ENCODE measurements around the gene ANKFY1.

ANKFY1 gene

DNA sequence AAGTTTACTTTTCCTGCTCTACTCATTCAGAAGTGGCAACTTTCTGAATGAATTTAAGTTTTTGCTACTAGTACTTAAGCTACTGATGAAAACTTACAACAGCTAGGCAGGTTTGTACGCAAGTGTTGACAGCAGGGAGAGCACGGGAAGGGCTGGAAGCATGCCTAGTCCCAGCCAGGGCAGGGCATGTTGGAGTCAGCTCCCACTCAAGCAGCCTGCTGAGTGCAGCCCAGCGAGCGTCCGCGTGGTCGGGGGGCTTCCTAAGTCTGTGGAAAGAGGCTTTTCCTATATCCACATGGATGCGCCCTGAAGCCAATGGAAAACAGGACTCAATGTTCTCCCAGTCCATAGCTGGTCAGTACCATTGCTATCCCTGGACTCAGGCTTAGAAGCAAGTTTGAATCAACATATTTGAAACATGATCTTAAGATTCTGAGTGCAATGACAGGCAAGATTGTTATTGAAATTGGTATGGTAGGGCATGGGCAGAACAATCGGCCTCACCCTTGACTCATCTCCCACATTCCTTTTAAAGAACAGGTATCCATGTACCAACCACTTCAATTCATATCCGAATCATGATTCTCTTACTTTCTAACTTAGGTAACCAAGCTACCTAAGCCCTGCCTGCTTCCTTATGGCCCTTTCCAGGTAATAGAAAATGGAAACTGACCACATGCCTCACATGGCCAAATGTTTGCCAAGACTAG is 98.3 kb downstream of the ANKFY1 start:
- DNase-seq (ENCODE audit: insufficient read length, low spot score) (no peak), FAIRE-seq (no peak)
- TF ChIP-seq POLR2AphosphoS5 (IDR thresholded peaks at IDR 0.05; ENCODE audit: low read depth, low read length) = no peak
- no peak for TF ChIP-seq SPI1 (IDR thresholded peaks at IDR 0.05; ENCODE audit: low read depth, low read length)
- TF ChIP-seq TAF1 (IDR thresholded peaks at IDR 0.05; ENCODE audit: low read depth, low read length) = no peak
- TF ChIP-seq POLR2A (IDR thresholded peaks at IDR 0.05; ENCODE audit: low read depth, low read length) = no peak
- TF ChIP-seq POU2F2 (IDR thresholded peaks at IDR 0.05; ENCODE audit: low read depth, low read length) = no peak
- no peak for TF ChIP-seq PAX5 (IDR thresholded peaks at IDR 0.05; ENCODE audit: insufficient read depth, low read length, severe bottlenecking)

- DNase-seq (ENCODE audit: insufficient read length, low spot score) (no peak), FAIRE-seq (no peak)
- TF ChIP-seq POU2F2 (IDR thresholded peaks at IDR 0.05; ENCODE audit: low read depth, low read length) (no peak), PAX5 (IDR thresholded peaks at IDR 0.05; ENCODE audit: insufficient read depth, low read length, severe bottlenecking) (no peak), POLR2AphosphoS5 (IDR thresholded peaks at IDR 0.05; ENCODE audit: low read depth, low read length) (no peak)
Measured at GRCh38 chr17:4163951-4164350, 99.8 kb downstream of the ANKFY1 start.

GRCh38 chr17:4162775-4163466 is 100.9 kb downstream of the ANKFY1 start:
- no peak for TF ChIP-seq POLR2A (IDR thresholded peaks at IDR 0.05; ENCODE audit: low read depth, low read length)
- FAIRE-seq (peak; percentile 62), DNase-seq (ENCODE audit: insufficient read length, low spot score) (no peak)

DNA sequence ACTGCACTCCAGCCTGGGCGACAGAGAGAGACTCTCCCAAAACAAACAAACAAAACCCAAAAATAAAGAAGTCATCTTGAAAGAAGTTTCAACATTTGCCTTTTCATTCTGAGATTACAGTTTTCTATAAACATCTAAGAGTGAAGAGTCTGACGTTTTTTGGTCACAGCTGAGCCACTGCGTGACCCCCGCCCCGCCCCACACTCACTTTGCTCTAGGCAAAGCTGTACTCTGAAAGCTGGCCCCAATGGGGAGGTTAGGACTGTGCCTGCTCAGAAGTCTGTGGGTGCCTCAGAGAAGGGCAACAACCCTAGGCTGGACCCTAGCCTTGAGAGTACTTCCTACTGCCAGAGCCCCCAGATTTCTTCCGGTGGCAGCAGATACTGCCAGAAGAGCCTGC is 101.5 kb downstream of the ANKFY1 start:
- FAIRE-seq (no peak), DNase-seq (ENCODE audit: insufficient read length, low spot score) (no peak)
- TF ChIP-seq POU2F2 (IDR thresholded peaks at IDR 0.05; ENCODE audit: low read depth, low read length) = no peak
- TF ChIP-seq TAF1 (IDR thresholded peaks at IDR 0.05; ENCODE audit: low read depth, low read length) = no peak
- no peak for TF ChIP-seq PAX5 (IDR thresholded peaks at IDR 0.05; ENCODE audit: insufficient read depth, low read length, severe bottlenecking)

DNA sequence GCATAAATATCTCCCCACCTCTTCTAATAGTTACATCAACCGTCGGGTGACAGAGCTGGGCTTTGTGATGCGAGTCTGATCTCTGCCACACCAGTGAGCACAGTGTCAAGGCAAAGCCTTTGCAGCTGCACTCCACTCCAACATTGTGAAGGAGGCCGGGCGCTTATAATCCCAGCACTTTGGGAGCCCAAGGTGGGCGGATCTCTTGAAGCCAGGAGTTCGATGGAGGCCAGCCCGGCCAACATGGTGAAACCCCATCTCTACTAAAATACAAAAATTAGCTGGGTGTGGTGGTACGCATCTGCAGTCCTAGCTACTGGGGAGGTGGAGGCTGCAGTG is 101.8 kb downstream of the ANKFY1 start:
- FAIRE-seq (peak; percentile 9), DNase-seq (ENCODE audit: insufficient read length, low spot score) (no peak)
- TF ChIP-seq POU2F2 (IDR thresholded peaks at IDR 0.05; ENCODE audit: low read depth, low read length) = no peak
- no peak for TF ChIP-seq POLR2A (IDR thresholded peaks at IDR 0.05; ENCODE audit: low read depth, low read length)
- TF ChIP-seq TAF1 (IDR thresholded peaks at IDR 0.05; ENCODE audit: low read depth, low read length) = no peak
- TF ChIP-seq POLR2AphosphoS5 (IDR thresholded peaks at IDR 0.05; ENCODE audit: low read depth, low read length) = no peak
- TF ChIP-seq SPI1 (IDR thresholded peaks at IDR 0.05; ENCODE audit: low read depth, low read length) = no peak
- no peak for TF ChIP-seq PAX5 (IDR thresholded peaks at IDR 0.05; ENCODE audit: insufficient read depth, low read length, severe bottlenecking)

DNA sequence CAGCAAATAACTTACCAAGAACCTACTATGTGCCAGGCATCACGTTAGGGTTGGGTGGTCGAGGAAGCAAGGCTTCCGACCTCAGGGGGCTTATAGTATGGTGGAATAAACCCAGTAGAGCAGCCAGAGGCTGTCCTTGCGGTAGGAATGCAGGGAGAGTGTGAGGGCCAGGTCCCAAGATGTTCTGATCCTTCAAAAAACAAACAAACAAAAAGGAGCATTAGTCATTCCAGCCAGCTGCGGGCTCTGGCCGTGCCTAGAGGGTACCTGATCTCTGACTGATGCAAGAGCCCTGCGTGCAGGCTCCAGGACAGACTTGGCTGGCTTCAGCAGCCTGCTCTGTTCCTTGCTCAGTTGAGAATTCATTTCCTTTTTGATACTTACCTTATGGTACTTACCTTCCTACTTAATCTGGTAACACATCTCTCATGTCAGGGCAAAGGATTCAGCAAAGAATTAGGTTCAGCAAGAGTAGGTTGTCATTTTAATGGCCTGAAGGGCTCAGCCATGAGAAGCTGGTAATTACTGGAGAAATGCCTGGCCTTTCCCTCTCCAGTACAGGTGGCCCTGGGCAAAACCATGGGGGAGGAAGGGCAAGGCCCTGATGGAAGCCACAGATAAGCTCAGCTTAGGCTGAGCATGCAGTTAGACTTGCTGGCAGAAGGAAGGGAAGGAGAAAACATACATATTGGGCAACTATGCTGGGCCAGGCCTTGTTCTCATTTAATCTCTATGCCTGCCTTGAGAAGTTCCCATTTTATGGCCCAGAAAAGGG is 102.4 kb downstream of the ANKFY1 start:
- no peak for DNase-seq (ENCODE audit: insufficient read length, low spot score)
- TF ChIP-seq PAX5 (IDR thresholded peaks at IDR 0.05; ENCODE audit: insufficient read depth, low read length, severe bottlenecking) = no peak
- no peak for FAIRE-seq

- TF ChIP-seq SPI1 (IDR thresholded peaks at IDR 0.05; ENCODE audit: low read depth, low read length) = no peak
- TF ChIP-seq POU2F2 (IDR thresholded peaks at IDR 0.05; ENCODE audit: low read depth, low read length) = no peak
- no peak for TF ChIP-seq POLR2AphosphoS5 (IDR thresholded peaks at IDR 0.05; ENCODE audit: low read depth, low read length)
- no peak for TF ChIP-seq POLR2A (IDR thresholded peaks at IDR 0.05; ENCODE audit: low read depth, low read length)
- no peak for TF ChIP-seq TAF1 (IDR thresholded peaks at IDR 0.05; ENCODE audit: low read depth, low read length)
- no peak for TF ChIP-seq PAX5 (IDR thresholded peaks at IDR 0.05; ENCODE audit: insufficient read depth, low read length, severe bottlenecking)
Measured at GRCh38 chr17:4160294-4160859, 103.4 kb downstream of the ANKFY1 start.

DNA sequence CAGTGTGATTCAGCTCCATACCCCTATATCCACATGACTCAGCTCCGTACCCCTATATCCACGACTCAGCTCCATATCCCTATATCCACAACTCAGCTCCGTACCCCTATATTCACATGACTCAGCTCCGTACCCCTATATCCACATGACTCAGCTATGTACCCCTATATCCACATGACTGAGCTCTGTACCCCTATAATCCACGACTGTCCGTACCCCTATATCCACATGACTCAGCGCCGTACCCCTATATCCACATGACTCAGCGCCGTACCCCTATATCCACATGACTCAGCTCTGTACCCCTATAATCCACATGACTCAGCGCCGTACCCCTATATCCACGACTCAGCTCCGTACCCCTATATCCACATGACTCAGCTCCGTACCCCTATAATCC is 104.0 kb downstream of the ANKFY1 start:
- FAIRE-seq = peak; percentile 62
- no peak for DNase-seq (ENCODE audit: insufficient read length, low spot score)
- TF ChIP-seq POU2F2 (IDR thresholded peaks at IDR 0.05; ENCODE audit: low read depth, low read length) (no peak), SPI1 (IDR thresholded peaks at IDR 0.05; ENCODE audit: low read depth, low read length) (no peak), POLR2A (IDR thresholded peaks at IDR 0.05; ENCODE audit: low read depth, low read length) (no peak), TAF1 (IDR thresholded peaks at IDR 0.05; ENCODE audit: low read depth, low read length) (no peak), PAX5 (IDR thresholded peaks at IDR 0.05; ENCODE audit: insufficient read depth, low read length, severe bottlenecking) (no peak), POLR2AphosphoS5 (IDR thresholded peaks at IDR 0.05; ENCODE audit: low read depth, low read length) (no peak)

More at GRCh38 chr17:4160294-4160859, 103.4 kb downstream of the ANKFY1 start:
- no peak for FAIRE-seq
- DNase-seq (ENCODE audit: insufficient read length, low spot score) = no peak

- FAIRE-seq = no peak
- TF ChIP-seq PAX5 (IDR thresholded peaks at IDR 0.05; ENCODE audit: insufficient read depth, low read length, severe bottlenecking) (no peak), POLR2A (IDR thresholded peaks at IDR 0.05; ENCODE audit: low read depth, low read length) (no peak), SPI1 (IDR thresholded peaks at IDR 0.05; ENCODE audit: low read depth, low read length) (no peak), TAF1 (IDR thresholded peaks at IDR 0.05; ENCODE audit: low read depth, low read length) (no peak), POLR2AphosphoS5 (IDR thresholded peaks at IDR 0.05; ENCODE audit: low read depth, low read length) (no peak), POU2F2 (IDR thresholded peaks at IDR 0.05; ENCODE audit: low read depth, low read length) (no peak)
Measured at GRCh38 chr17:4157618-4158333, 106.0 kb downstream of the ANKFY1 start.

More at GRCh38 chr17:4157618-4158333, 106.0 kb downstream of the ANKFY1 start:
- DNase-seq (ENCODE audit: insufficient read length, low spot score) = no peak
